PFSK-1 (cell line): ENCODE data around the gene LRRC4B.

ENCODE experiments used
- FOXP2 ChIP-seq: optimal IDR thresholded peaks from 2 replicates; pipeline ENCODE3; 2011; ENCODE audit warnings: borderline replicate concordance, control low read depth, inconsistent platforms; ENCODE audit not compliant: insufficient read depth; ENCODE audit errors: extremely low read length, extremely low read depth
- POLR2AphosphoS5 ChIP-seq: IDR thresholded peaks from 2 replicates; pipeline ENCODE4 v1.6.1; 2012; ENCODE audit warnings: low read depth, mild to moderate bottlenecking, control low read depth, low read length, moderate library complexity
- REST ChIP-seq, 2 experiments: IDR thresholded peaks; 2 replicates each; pipeline versions ENCODE4 v1.6.1 to v1.8.0; 2011 to 2012; ENCODE audit warnings: low read depth in 2 of 2, low read length in 2 of 2, control low read depth in 1 of 2, inconsistent platforms in 1 of 2, mild to moderate bottlenecking in 1 of 2, moderate library complexity in 1 of 2; ENCODE audit not compliant: insufficient read depth in 1 of 2
- SIN3A ChIP-seq: IDR thresholded peaks from 2 replicates; pipeline ENCODE4 v1.6.1; 2012; ENCODE audit warnings: mild to moderate bottlenecking, low read length, moderate library complexity, borderline replicate concordance; ENCODE audit not compliant: insufficient read depth
- TAF1 ChIP-seq: IDR thresholded peaks from 2 replicates; pipeline ENCODE4 v1.6.1; 2012; ENCODE audit warnings: low read length, control low read depth, borderline replicate concordance; ENCODE audit not compliant: insufficient read depth

Gene LRRC4B

GRCh38 chr19:50536662-50537305 lies 31.5 kb downstream of the LRRC4B start:
- TF ChIP-seq TAF1, result no peak
- no peak for TF ChIP-seq SIN3A
- TF ChIP-seq POLR2AphosphoS5, result no peak
- no peak for TF ChIP-seq REST (IDR thresholded peaks at IDR 0.05; ENCODE audit: insufficient read depth in 1 of 2, low read depth in 2 of 2, low read length in 2 of 2)
- no peak for TF ChIP-seq FOXP2

GRCh38 chr19:50535672-50536187 lies 32.5 kb downstream of the LRRC4B start:
- TF ChIP-seq REST (IDR thresholded peaks at IDR 0.05; ENCODE audit: insufficient read depth in 1 of 2, low read depth in 2 of 2, low read length in 2 of 2) (no peak), POLR2AphosphoS5 (no peak), TAF1 (no peak), SIN3A (no peak), FOXP2 (no peak)

GRCh38 chr19:50534478-50534877 lies 33.8 kb downstream of the LRRC4B start:
- TF ChIP-seq TAF1, result no peak
- TF ChIP-seq SIN3A, result no peak
- no peak for TF ChIP-seq FOXP2
- no peak for TF ChIP-seq REST (IDR thresholded peaks at IDR 0.05; ENCODE audit: insufficient read depth in 1 of 2, low read depth in 2 of 2, low read length in 2 of 2)
- no peak for TF ChIP-seq POLR2AphosphoS5

- TF ChIP-seq FOXP2 (no peak), REST (IDR thresholded peaks at IDR 0.05; ENCODE audit: insufficient read depth in 1 of 2, low read depth in 2 of 2, low read length in 2 of 2) (no peak), TAF1 (no peak), POLR2AphosphoS5 (no peak), SIN3A (no peak)
Measured at GRCh38 chr19:50532952-50533351, 35.3 kb downstream of the LRRC4B start.

- TF ChIP-seq POLR2AphosphoS5, result no peak
- no peak for TF ChIP-seq TAF1
- TF ChIP-seq FOXP2, result no peak
- no peak for TF ChIP-seq SIN3A
- TF ChIP-seq REST (IDR thresholded peaks at IDR 0.05; ENCODE audit: insufficient read depth in 1 of 2, low read depth in 2 of 2, low read length in 2 of 2), result no peak
Measured at GRCh38 chr19:50531171-50531612, 37.0 kb downstream of the LRRC4B start.
